NCI-H748 (cell line): ENCODE data around the gene OCIAD1.
"Not testable (repeated sequence)": the region's sequence is repeated elsewhere in the genome, so short reads cannot be mapped to it uniquely, and the experiment has no call there.

Experiments
- DNase-seq: peaks from one replicate; lab custom pipeline; 2025; ENCODE audit not compliant: unreplicated experiment; lab: John Stamatoyannopoulos, UW

The OCIAD1 gene

GRCh38 chr4:48816971-48817370 is 13.9 kb upstream of the OCIAD1 start:
- DNase-seq = no peak

- not testable (repeated sequence) for DNase-seq
These were observed 9.5 kb upstream of the OCIAD1 start for GRCh38 chr4:48821431-48821830.

- no peak for DNase-seq
These were observed 3.3 kb upstream of the OCIAD1 start for GRCh38 chr4:48827622-48828021.

- DNase-seq = peak; percentile 38
These were observed 693 bp downstream of the OCIAD1 start for GRCh38 chr4:48831532-48832030.

GRCh38 chr4:48832571-48832970 is 1.7 kb downstream of the OCIAD1 start:
- DNase-seq = no peak

GRCh38 chr4:48836658-48837057 is 5.8 kb downstream of the OCIAD1 start:
- DNase-seq = no peak

GRCh38 chr4:48841045-48841827 is 10.3 kb downstream of the OCIAD1 start:
- DNase-seq = no peak

- no peak for DNase-seq
These were observed 14.0 kb downstream of the OCIAD1 start for GRCh38 chr4:48844843-48845242.

GRCh38 chr4:48848799-48849198 is 17.9 kb downstream of the OCIAD1 start:
- DNase-seq = not testable (repeated sequence)

GRCh38 chr4:48851651-48852050 is 20.8 kb downstream of the OCIAD1 start:
- DNase-seq = no peak

- no peak for DNase-seq
These were observed 22.9 kb downstream of the OCIAD1 start for GRCh38 chr4:48853604-48854394.

GRCh38 chr4:48854395-48854683 is 23.5 kb downstream of the OCIAD1 start:
- DNase-seq = no peak

- no peak for DNase-seq
These were observed 24.1 kb downstream of the OCIAD1 start for GRCh38 chr4:48854982-48855381.

- no peak for DNase-seq
These were observed 27.2 kb downstream of the OCIAD1 start for GRCh38 chr4:48858130-48858529.

- DNase-seq = no peak
These were observed 31.1 kb downstream of the OCIAD1 start for GRCh38 chr4:48862038-48862437.

GRCh38 chr4:48862661-48863060 is 31.8 kb downstream of the OCIAD1 start:
- DNase-seq = no peak

GRCh38 chr4:48863728-48864127 is 32.8 kb downstream of the OCIAD1 start:
- no peak for DNase-seq

GRCh38 chr4:48864696-48865095 is 33.8 kb downstream of the OCIAD1 start:
- not testable (repeated sequence) for DNase-seq

GRCh38 chr4:48877827-48878535 is 47.1 kb downstream of the OCIAD1 start:
- no peak for DNase-seq

GRCh38 chr4:48879561-48880442 is 48.9 kb downstream of the OCIAD1 start:
- no peak for DNase-seq

GRCh38 chr4:48881646-48882045 is 50.8 kb downstream of the OCIAD1 start:
- DNase-seq = not testable (repeated sequence)
